OCI-LY7 (cell line): ENCODE measurements around the gene RPAIN. TPM values are rescaled to one million over a fixed set of nuclear protein-coding genes. Genes with fewer than 3 reads are reported as not detected.

Source experiments
- BruUV-seq: library from RNA; stranded (reverse); fragments of 400-500 nt; replicated peaks from 2 replicates; lab custom pipeline; 2021; lab: Mats Ljungman, UMichigan
- CTCF ChIA-PET: fragments of 300-600 bp; sonication (Branson Sonifier 250); formaldehyde crosslinking; loops from one replicate; lab custom pipeline; 2022; ENCODE audit warnings: antibody characterized with exemption; ENCODE audit not compliant: unreplicated experiment; lab: Charles Lee
- POLR2A ChIA-PET: fragments of 300-600 bp; sonication (Branson Sonifier 250); formaldehyde crosslinking; loops from one replicate; lab custom pipeline; 2022; ENCODE audit warnings: antibody characterized with exemption; lab: Charles Lee
- DNase-seq: peaks from one replicate; pipeline ENCODE4 v3.0.0-alpha.2; 2015; ENCODE audit warnings: low spot score
- H2AFZ ChIP-seq: fragments of 200-600 bp; sonication (generic), shearing (Covaris generic); 2 replicates; pipeline ENCODE4 v1.6.1; 2014; ENCODE audit warnings: mild to moderate bottlenecking, antibody characterized with exemption, low read length, moderate library complexity
- H3K27ac ChIP-seq: fragments of 200-600 bp; sonication (generic); 2 replicates; pipeline ENCODE4 v1.5.1; 2014; ENCODE audit warnings: mixed run types, low read depth, mild to moderate bottlenecking, moderate library complexity, low read length, inconsistent platforms; ENCODE audit not compliant: poor library complexity, severe bottlenecking
- H3K36me3 ChIP-seq: fragments of 200-600 bp; sonication (generic); 2 replicates; pipeline ENCODE4 v1.6.1; 2014; ENCODE audit warnings: mild to moderate bottlenecking, antibody characterized with exemption, low read length, moderate library complexity, mixed read lengths; ENCODE audit not compliant: insufficient read depth
- H3K4me1 ChIP-seq: fragments of 200-600 bp; sonication (generic); 2 replicates; pipeline ENCODE4 v1.5.1; 2014; ENCODE audit warnings: mild to moderate bottlenecking, low read length; ENCODE audit not compliant: insufficient read depth, poor library complexity, severe bottlenecking
- H3K4me2 ChIP-seq: fragments of 200-600 bp; sonication (generic); 2 replicates; pipeline ENCODE4 v1.6.1; 2014; ENCODE audit warnings: mild to moderate bottlenecking, low read length
- H3K4me3 ChIP-seq: fragments of 200-600 bp; sonication (generic); 2 replicates; pipeline ENCODE4 v1.5.1; 2014; ENCODE audit warnings: mild to moderate bottlenecking, low read depth, low read length; ENCODE audit not compliant: poor library complexity, severe bottlenecking
- H3K79me2 ChIP-seq: fragments of 200-600 bp; sonication (generic); 2 replicates; pipeline ENCODE4 v1.6.1; 2016; ENCODE audit warnings: low read depth, mild to moderate bottlenecking, low read length, moderate library complexity, mixed read lengths; ENCODE audit not compliant: insufficient read depth
- H3K9me2 ChIP-seq: fragments of 200-600 bp; sonication (generic); 2 replicates; pipeline ENCODE4 v1.6.1; 2016; ENCODE audit warnings: mild to moderate bottlenecking, low read length, mixed read lengths; ENCODE audit not compliant: insufficient read depth
- H3K9me3 ChIP-seq: fragments of 200-600 bp; sonication (generic); 2 replicates; pipeline ENCODE4 v1.6.1; 2014; ENCODE audit warnings: mild to moderate bottlenecking, mixed run types, low read length, mixed read lengths
- H4K20me1 ChIP-seq: fragments of 200-600 bp; sonication (generic); 2 replicates; pipeline ENCODE4 v1.6.1; 2014; ENCODE audit warnings: mild to moderate bottlenecking, antibody characterized with exemption, low read length, moderate library complexity, mixed read lengths; ENCODE audit not compliant: insufficient read depth
- CTCF ChIP-seq: fragments of 200-600 bp; sonication (generic); conservative IDR thresholded peaks from 2 replicates; pipeline ENCODE4 v1.5.1; 2014; ENCODE audit warnings: mild to moderate bottlenecking, antibody characterized with exemption, low read length, moderate library complexity, mixed read lengths
- EZH2phosphoT487 ChIP-seq: fragments of 200-600 bp; sonication (generic); IDR thresholded peaks from 2 replicates; pipeline ENCODE4 v1.6.1; 2018; ENCODE audit warnings: low read depth, borderline replicate concordance, mild to moderate bottlenecking, mixed run types, antibody characterized with exemption, low read length, moderate library complexity, mixed read lengths
- intact Hi-C: fragments of 100-400 bp; cut with micrococcal nuclease; formaldehyde crosslinking; loops from one replicate; pipeline ENCODE4 v1.10.0; 2022; ENCODE audit not compliant: unreplicated experiment
- total RNA-seq, 2 experiments: library from RNA; depleted of rRNA in 1 of 2; stranded (reverse); fragments of >200 nt in 1 of 2; shearing (Covaris generic) in 1 of 2; gene quantifications; 2 replicates each; pipeline ENCODE4 v1.2.3, GENCODE V29; 2014 to 2022

Gene RPAIN
- total RNA-seq, 2 experiments from 2014 or later: 88.9 to 99.6 TPM

GRCh38 chr17:5467416-5467815, 47.4 kb downstream of the RPAIN start:
- DNase-seq: no peak
- Histone ChIP-seq H3K9me3 (no peaks in the 10 kb centered on the region), H4K20me1 (peaks cover 19% of the 10 kb centered on the region), H3K4me3 (peak overlapping the region; percentile 86), H3K79me2 (peaks cover 62% of the 10 kb centered on the region), H3K4me1 (peaks cover 24% of the 10 kb centered on the region), H3K9me2 (no peaks in the 10 kb centered on the region), H2AFZ (no peak overlapping the region), H3K27ac (peak overlapping the region; percentile 45), H3K4me2 (peak overlapping the region; percentile 88), H3K36me3 (peaks cover 52% of the 10 kb centered on the region)
- TF ChIP-seq CTCF: no peak
- TF ChIP-seq EZH2phosphoT487: no peak
- BruUV-seq: no TSS peak
- CTCF ChIA-PET: interaction anchor here (1.6 kb wide), 1 partner anchor 18 kb away, joined by 4 read pairs; no protein-coding TSS in a partner anchor
- POLR2A ChIA-PET: interaction anchor here (0.6 to 1.7 kb wide), 2 partner anchors 94 to 1324 kb away, joined by 3 to 4 read pairs; no protein-coding TSS in a partner anchor
- intact Hi-C loops: no loop called here

- peak; percentile 27 for DNase-seq
- intact Hi-C loops: loop anchor here (2.0 kb wide), 2 partner anchors 29 to 49 kb away; partner anchors contain the start of genes C1QBP and NUP88
- H3K4me1 ChIP-seq: peaks cover 24% of the 10 kb centered on the region
- H3K27ac ChIP-seq: peak overlapping the region; percentile 45
- peaks cover 56% of the 10 kb centered on the region for H3K79me2 ChIP-seq
- POLR2A ChIA-PET: interaction anchor here (0.6 to 1.7 kb wide), 5 partner anchors 12 to 1325 kb away, joined by 3 to 8 read pairs (median 4); partner anchors contain the start of genes DERL2 and MIS12
- peak overlapping the region; percentile 86 for H3K4me3 ChIP-seq
- peak overlapping the region; percentile 26; the same call in 1 of the 2 replicates for H2AFZ ChIP-seq
- no TSS peak for BruUV-seq
- no peaks in the 10 kb centered on the region for H3K9me3 ChIP-seq
- no peaks in the 10 kb centered on the region for H3K9me2 ChIP-seq
- peaks cover 52% of the 10 kb centered on the region for H3K36me3 ChIP-seq
- CTCF ChIA-PET: interaction anchor here (1.0 kb wide), 1 partner anchor 29 kb away, joined by 3 read pairs; the partner anchor contains the start of gene C1QBP
- H4K20me1 ChIP-seq: peaks cover 19% of the 10 kb centered on the region
- TF ChIP-seq EZH2phosphoT487 (no peak), CTCF (no peak)
- H3K4me2 ChIP-seq: peak overlapping the region; percentile 88
Measured at GRCh38 chr17:5468075-5468473, 48.1 kb downstream of the RPAIN start.

GRCh38 chr17:5472511-5472910, 52.5 kb downstream of the RPAIN start:
- Histone ChIP-seq H3K27ac (no peak overlapping the region), H3K9me3 (no peaks in the 10 kb centered on the region), H4K20me1 (no peaks in the 10 kb centered on the region), H3K4me3 (no peak overlapping the region), H3K79me2 (peaks cover 11% of the 10 kb centered on the region), H3K4me1 (no peaks in the 10 kb centered on the region), H3K4me2 (no peak overlapping the region), H2AFZ (no peak overlapping the region), H3K36me3 (peaks cover 58% of the 10 kb centered on the region), H3K9me2 (no peaks in the 10 kb centered on the region)
- TF ChIP-seq EZH2phosphoT487: no peak
- no peak for TF ChIP-seq CTCF
- DNase-seq: no peak
- intact Hi-C loops: no loop called here
- ChIA-PET CTCF (no interaction called here), POLR2A (no interaction called here)
- BruUV-seq: no TSS peak
